Measurements from ENCODE around the gene PATZ1. TPM values are rescaled to one million over a fixed set of nuclear protein-coding genes. Genes with fewer than 3 reads are reported as not detected.
A peak's percentile ranks its signal among the peaks of the same experiment; 100 is the strongest.

Gene PATZ1
- total RNA-seq, 1 donor from 2014 or later, result 9.7 TPM

DNA sequence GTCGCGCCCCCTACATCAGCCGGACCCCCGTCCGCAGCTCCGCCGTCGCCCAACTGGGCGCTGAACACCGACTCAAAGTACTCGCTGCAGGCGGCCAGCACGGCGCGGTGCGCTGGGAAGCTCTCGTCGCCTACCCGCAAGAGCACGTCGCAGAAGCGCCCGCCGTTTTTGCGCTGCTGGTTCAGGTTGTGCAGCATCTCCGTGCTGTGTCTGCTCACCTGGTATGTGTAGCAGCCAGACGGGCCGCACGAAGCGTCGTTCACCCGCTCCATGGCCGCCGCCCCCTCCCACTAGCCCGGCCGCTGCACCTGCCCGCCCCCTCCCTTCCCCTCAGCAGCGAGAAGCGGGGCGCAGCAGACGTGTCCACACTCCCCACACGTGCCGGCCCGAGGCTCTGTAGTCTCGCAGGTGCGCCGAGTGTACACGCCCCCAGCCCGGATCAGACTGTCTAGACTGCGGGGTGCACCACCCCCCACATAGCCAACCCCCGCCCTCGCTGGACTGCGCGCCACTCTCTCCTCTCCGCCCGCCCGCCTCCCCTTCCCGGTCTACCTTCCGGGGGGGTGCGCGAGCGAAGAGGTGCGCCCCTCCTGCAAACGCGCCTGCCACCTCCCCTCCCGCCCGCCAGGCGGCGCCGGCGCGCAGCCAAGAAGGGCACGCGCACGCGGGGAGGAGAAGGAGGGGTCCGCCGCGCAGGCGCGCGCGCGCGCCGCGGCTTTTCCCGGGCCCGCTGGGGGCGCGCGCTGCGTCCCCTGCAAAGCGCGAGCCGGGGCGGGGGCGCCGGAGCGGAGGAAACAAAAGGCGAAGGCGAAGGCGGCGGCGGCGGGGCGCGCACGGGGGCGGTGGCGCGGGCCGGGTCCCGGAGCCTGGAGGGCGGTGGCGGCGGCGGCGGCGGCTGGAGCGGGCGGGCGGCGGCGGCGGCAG lies 553 bp downstream of the PATZ1 start:
- DNase-seq (ENCODE audit: missing footprints), result peak; percentile 95
- intact Hi-C loops (cut with DNase I), result loop anchor here (1.0 to 5.0 kb wide), 2 partner anchors 53 to 54 kb away; partner anchors contain the start of genes DRG1 and PIK3IP1

DNA sequence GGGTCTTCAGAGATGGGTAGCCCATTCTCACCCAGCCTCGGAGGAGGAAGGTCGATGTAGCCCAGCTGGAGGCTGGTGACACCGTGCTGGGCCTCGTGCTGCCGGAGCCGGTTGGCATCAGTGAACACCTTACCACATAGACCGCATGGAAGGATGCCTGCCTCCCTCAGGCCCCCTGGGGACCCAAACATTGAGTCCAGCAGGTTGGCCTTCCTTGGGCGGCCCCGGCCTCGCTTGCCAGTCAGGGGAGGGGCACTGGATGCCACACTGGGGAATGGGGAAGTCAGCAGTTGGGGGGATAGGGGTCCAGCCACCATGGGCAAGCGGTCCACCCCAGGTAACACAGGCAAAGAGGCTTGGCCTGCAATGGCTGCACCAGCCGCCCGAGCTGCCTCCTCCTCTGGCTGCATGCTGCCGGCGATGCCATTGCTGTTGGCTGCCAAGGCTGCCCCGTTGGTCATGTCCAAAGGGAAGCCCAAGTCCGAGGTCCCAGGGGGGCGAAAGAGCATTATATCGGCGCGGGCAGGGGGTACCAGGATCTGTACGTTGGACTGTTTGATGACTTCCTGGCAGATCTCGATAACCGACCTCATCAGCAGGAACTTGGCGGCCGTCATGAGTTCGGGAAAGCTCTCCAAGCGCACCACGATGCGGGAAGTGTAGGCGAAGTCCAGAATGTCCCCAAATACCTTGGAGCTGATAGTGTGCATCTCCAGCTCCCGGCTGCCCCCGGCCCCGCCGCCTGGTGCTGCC lies 1.4 kb downstream of the PATZ1 start:
- intact Hi-C loops (cut with DNase I), result loop anchor here (5.0 kb wide), 1 partner anchor 52 kb away; the partner anchor contains the start of gene PIK3IP1
- ATAC-seq (peak; percentile 8), DNase-seq (ENCODE audit: missing footprints) (no peak)

More for the DNA sequence above, 553 bp downstream of the PATZ1 start:
- ATAC-seq, result peak; percentile 72

DNA sequence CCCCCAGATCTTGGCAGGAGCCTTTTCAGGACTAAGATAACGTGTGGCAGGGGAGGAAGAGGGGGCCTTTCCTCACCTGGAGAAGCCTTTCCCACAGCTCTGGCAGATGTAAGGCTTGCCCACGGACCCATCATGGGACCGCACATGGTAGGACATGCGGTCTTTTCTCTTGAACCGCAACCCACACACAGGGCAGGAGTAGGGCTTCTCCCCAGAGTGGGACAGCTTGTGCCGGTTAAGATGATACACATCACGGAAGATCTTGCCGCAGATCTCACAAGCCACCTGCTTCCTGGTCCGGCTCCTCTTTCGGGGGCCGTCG lies 1.9 kb downstream of the PATZ1 start:
- no peak for ATAC-seq
- DNase-seq (ENCODE audit: missing footprints), result no peak
- intact Hi-C loops (cut with DNase I), result no loop called here

DNA sequence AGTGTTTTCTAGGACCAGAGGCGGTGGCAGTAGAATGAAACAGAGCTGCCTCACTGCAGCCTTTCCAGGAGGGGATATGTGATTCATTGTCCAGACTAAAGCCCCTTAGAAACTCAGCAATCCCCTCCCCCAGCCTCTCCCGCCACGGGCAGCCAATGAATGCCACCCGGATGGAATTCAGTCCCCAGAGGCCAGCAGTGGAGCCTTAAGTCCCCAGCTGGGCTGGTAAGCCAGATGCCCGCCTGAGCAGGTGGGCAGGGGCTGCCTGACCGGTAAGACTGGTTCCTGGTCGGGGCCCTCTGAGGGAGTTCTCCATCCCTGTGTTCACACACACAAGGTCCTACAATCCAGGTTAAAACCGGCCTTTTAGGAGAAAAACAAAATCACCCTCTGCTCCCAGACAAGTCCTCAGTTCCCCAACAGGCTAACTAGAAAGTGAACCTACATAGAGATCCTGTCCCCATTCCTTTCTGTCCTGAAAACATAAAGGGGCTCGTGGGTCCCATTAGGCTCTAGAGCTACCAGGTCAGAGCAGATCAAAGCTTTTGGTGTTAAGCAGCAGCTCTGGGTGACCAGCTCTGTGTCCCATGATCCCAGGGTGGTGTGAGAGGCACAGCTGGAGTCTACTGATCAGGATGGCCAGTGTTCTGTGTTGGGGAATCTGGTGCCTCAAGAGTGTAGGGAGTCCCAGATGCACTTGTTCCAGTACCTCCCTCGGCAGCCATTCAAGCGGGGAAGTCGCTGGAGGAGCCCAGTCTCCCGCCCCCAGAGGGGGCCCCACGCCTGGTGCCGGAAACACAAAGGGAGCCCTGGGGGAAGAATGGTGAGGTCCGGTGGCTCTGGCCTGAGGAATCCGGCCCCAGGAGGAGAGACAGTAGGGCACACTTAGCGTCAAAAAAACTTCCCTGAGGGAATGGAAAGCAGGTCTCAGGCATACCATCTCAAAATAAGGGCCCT lies 2.6 kb downstream of the PATZ1 start:
- no peak for ATAC-seq
- intact Hi-C loops (cut with DNase I), result no loop called here
- no peak for DNase-seq (ENCODE audit: missing footprints)

DNA sequence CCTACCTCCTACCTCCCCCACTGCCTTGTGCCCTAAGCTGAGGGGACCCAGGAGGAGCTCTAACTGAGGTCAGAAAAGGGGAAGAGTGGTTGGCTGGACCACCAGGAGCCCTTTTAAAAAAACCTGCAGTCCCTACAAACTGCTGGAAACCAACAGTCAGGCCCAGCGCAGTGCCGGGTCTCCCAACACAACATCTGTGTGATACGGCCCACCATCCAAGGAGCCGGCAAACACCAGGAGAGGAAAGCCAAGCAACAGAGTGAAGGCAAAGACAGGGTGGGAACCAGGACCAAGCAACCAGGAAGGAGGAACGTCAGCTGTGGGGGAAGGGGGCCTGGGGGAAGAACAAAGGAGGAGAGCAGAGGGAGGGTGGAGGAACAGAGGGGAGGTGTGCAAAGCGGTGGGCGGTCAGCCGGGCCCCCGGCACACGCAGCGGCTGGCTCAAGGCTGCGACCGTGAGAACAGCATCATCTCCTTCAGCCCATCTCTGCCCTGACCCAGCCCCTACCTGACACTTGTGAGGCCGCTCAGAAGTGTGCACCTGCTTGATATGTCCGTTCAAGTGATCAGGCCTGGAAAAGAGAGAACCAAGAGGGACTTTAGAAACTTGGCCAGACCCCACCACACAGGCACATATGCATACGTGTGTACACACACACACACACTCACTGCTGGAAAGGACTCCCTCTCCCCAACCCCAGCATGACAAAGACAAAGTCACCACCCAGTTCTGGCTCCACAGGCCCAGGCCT lies 3.6 kb downstream of the PATZ1 start:
- ATAC-seq (no peak), DNase-seq (ENCODE audit: missing footprints) (no peak)
- intact Hi-C loops (cut with DNase I), result no loop called here

DNA sequence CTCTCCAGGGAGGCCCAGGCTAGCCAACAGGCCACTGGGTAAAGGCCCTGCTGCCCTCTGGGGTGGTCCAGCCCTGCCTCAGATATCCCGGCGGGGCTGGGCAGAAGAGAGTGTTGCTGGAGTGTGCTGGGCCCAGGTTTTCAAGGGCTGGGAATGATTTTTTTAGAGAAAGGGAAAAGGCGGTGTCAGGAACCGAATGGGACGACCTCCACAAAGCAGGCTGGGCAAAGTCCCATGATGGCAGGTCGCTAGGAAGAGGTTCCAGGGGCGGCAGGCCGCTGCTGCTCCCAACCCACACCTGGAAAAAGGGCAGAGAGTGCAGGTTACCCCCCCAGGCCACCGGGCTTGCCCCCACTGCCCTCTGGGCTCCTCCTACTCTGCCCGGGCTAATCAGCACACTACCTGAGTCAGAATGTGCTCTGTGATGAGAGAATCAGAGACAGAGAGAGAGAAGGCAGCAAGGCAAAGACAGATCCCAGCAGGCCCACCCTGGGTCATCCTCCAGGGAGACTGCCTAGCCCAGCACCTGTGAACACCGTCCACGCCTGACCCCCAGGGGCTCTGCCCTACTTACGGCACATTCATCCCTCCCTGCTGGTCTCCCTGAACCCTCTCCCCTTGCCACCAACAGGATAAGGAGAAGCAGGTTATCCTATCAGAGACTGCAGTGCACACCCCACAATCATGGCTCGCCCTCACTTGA lies 4.6 kb downstream of the PATZ1 start:
- intact Hi-C loops (cut with DNase I), result no loop called here
- DNase-seq (ENCODE audit: missing footprints) (no peak), ATAC-seq (no peak)

DNA sequence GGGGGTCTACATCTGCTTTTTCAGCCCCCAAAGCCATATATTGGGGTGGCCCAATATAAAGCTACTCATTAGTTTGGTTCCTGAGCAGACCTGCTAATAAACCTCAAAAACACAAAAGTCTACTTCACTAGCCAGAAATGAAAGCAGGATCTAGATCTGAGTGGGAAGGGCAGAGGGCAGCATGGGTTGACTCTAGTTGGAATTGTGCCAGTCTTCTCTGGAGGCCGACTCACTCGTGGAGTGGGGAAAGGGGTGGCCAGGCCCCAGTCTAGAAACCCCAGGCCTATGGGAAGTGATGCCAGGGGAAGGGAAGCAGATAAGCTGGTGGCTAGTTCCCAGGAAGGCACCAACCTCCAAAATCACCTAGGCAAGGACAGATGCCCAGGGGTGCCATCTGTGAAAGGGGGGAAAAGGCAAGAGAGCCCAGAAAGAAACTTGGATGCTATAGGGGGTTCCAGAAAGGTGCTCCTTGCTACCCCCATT lies 5.3 kb downstream of the PATZ1 start:
- no peak for ATAC-seq

DNA sequence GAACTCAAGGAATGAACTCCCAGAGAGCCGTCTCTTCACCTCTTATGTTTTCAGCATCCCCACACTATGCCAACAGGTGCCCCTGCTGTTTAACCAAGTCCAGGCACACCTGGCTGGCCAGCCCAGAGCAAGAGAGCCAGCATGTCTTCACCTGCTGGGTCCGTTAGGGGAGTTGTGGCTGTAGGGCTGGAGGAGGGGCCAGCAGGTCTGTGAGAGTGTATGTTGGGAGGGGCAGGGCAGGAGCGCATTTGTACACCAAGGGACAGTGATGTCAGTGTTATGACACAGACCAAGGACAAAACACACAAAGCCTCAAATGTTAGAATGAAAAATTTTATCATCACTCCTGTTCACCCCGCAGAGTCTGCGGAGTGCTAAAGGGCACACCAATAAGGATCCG lies 5.8 kb downstream of the PATZ1 start:
- intact Hi-C loops (cut with DNase I), result no loop called here
- ATAC-seq (no peak), DNase-seq (ENCODE audit: missing footprints) (no peak)

More for the DNA sequence above, 5.3 kb downstream of the PATZ1 start:
- intact Hi-C loops (cut with DNase I), result no loop called here
- no peak for DNase-seq (ENCODE audit: missing footprints)

DNA sequence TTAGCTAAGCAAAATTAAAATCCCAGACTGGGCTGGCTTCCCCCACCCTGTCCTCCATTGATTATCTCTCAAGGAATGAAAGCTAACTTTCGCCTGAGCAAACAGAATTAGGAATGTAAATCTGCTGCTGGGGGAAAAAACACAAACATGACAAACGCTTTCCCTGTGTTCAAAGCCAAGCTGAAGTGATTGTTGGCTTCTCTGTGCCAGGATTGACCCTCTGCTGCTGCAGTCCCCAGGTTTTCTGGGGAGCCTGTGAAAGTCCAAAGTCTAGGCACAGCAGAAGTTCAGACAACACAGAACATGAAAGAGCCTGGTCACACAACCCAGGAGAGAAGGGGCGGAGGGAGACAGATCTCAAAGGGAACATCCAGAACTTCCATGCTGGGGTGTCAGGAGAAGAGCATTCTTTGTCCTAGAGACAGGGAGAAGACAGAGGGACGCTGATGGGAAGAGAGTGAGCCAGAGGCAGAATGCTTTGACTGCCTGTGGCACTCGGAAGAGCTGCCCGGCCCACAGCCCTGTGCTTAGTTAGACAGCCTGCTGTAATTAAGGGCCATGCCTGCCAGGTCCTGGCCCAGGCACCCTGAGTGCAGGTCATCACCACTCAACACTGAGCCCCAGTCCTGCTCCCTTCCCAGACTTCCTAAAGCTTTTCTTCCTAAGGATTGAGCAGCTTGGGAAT lies 6.9 kb downstream of the PATZ1 start:
- intact Hi-C loops (cut with DNase I), result no loop called here
- no peak for DNase-seq (ENCODE audit: missing footprints)
- ATAC-seq, result no peak

DNA sequence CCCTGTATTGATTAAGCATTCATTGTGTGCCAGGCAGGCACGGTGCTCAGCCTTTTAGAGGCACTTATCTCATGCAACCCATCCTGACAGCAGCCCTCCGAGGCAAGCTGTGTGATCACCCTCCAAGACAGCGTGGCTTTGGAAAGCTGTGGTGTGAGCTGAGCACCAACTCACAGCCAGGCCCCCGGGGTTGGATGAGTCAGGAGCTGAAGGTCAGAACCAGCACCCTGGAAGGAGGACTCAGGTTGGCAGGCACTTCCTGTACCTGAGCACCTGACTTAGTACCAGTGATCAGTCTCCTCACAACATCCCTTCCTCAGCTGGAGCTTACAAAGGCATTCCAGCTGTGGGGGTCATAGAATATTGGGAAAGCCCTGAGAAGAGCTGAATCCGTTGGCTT lies 9.0 kb downstream of the PATZ1 start:
- DNase-seq (ENCODE audit: missing footprints) (no peak), ATAC-seq (no peak)
- intact Hi-C loops (cut with DNase I), result no loop called here

DNA sequence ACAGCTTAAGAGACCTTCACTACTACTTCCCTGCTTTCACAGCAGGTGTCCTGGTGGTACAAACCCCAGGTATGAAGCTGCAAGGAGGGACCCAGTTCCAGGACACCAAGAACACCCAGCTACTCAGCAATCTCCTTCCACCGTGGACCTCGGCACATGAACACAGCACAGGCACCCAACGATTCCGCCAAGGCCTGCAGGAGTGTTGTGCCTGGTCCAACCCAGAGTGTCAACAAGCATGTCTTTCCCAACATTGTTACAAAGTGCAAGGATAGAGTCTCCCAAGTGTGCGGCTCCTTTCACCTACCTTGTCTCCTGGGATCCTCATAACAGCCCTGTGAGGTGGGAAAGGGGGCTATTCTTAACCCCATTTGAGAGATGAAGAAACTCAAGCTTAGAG lies 11.8 kb downstream of the PATZ1 start:
- intact Hi-C loops (cut with DNase I), result no loop called here
- ATAC-seq, result no peak
- no peak for DNase-seq (ENCODE audit: missing footprints)

DNA sequence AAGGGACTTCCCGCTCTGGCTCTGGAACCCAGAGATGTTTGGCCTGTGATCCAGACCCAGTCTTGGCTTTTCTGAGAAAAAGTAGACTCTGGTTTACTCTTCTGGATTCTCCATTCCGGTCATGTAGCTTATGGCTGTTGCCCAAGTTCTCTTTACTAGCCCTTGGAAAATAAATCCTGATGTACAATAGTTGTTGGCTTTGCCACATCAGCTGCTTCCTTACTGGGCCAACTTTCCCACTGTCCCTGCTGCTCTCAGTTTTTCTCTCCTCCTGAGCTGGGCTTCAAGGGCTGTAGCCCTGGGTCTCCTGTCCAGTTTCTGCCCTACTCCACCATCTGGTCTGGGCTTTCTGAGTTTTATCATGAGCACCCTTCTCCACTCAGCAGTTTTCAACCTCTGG lies 12.5 kb downstream of the PATZ1 start:
- DNase-seq (ENCODE audit: missing footprints) (no peak), ATAC-seq (no peak)
- intact Hi-C loops (cut with DNase I), result no loop called here

DNA sequence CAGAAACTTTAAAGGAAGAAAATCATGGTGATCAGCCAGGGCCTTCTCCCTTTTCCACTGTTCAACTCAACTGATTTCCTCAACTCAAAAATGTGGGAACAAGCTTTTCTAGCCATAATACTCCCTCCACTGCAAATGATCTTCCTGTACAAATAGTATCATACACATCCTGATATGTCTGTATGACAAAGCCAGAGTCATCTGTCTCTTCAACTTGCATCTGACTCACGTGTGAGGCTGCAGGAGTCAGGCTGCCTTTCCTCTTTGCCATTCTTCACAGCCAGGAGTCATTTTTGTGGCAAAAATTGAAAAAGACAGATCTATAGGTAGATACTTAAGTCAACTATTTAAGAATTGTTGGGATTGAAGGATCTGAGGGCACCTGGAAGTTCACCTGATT lies 13.3 kb downstream of the PATZ1 start:
- ATAC-seq (no peak), DNase-seq (ENCODE audit: missing footprints) (no peak)
- intact Hi-C loops (cut with DNase I), result no loop called here

DNA sequence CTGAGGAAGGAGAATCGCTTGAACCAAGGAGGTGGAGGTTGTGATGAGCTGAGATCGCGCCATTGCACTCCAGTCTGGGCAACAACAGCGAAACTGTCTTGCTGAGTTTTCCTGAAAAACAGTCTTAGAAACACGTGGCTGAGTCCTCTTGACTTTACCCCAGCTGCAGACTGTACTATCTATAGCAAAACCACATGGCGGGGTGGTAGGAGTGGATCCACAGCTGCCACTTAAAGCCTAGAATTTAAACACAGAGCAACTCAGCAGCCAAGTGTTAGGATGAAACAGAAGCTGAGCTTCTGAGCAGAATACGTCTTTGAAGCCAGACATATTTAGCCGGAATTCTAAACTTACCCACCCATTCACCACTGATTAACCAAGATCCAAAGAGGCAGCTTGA lies 14.1 kb downstream of the PATZ1 start:
- ATAC-seq (no peak), DNase-seq (ENCODE audit: missing footprints) (no peak)
- intact Hi-C loops (cut with DNase I), result no loop called here

DNA sequence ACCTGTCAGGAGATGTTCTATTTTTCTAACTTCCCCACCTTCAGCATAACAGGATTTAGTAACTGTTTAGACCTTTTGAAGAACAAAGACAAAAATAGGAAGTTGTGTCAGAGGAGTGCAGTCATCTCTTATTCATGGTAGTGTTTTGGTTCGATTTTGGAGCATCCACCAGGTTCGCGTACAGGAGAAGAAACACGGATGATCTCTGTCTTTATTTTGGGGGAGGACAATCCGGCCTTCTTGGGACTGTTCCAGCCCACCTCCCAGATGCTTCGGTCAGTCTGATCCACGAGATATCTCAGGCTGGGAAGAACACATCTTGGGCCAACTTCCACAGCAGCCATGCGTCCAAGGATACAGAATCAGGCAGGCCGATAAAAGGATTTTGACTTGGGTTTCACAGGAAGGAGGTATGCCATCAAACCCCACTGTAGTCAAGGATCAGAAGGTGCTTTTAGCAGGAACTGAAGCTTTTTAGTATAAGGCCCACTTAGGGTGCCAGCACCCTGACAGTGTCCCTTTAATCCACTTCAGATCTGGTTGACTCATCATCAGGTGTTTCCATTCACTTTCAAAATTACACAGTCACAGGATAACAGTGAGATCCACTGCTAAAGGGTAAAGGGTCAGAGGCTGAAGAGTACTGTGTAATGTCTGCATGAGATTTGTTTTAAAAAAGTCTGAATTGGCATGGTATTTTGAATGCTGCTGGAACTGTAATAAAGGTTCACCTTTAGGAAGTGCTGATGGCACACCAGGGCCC lies 16.5 kb downstream of the PATZ1 start:
- intact Hi-C loops (cut with DNase I), result no loop called here
- ATAC-seq, result no peak

DNA sequence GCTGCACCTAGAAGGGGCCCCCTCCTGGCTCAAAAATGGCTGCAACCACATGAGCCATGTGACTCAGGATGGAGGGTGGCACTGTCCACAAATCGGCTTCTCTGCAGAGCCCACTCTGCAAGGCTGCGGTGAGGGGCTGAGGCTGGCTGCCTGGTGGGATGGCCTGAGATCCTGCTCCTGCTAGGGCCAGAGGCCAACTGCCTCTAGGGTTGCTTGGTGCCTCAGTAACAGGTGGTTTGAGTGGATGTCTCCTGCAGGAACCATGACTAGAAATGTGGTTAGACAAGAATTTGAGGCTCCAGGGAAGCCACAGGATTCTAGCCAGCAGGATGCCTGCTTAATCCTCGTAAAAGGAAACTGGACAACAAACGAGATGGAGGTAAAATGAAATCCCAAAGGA lies 17.1 kb downstream of the PATZ1 start:
- DNase-seq (ENCODE audit: missing footprints) (no peak), ATAC-seq (no peak)
- intact Hi-C loops (cut with DNase I), result no loop called here

More for the DNA sequence above, 16.5 kb downstream of the PATZ1 start:
- DNase-seq (ENCODE audit: missing footprints), result no peak
